A549 (cell line): ENCODE results near the gene PLA2G4A. TPM values are rescaled to one million over a fixed set of nuclear protein-coding genes. Genes with fewer than 3 reads are reported as not detected.

Experiments used
- ATAC-seq, 2 experiments: fragments of 200-7000 bp in 1 of 2; fragments of >200 bp in 1 of 2; cut with Nextera tagmentation in 1 of 2; cut with Tn5 transposase in 1 of 2; 3 replicates each; pipeline versions ENCODE4 v1.8.0 to v1.9.1; 2018 to 2020; ENCODE audit warnings: mild to moderate bottlenecking in 1 of 2, moderate library complexity in 1 of 2
- CTCF ChIA-PET: fragments of 300-600 bp; sonication (Branson Sonifier 250); formaldehyde crosslinking; extraction: SDS; loops from one replicate; lab custom pipeline; 2021; ENCODE audit warnings: antibody characterized with exemption, inconsistent platforms; lab: Yijun Ruan, JAX
- POLR2A ChIA-PET: fragments of 350-600 bp; formaldehyde crosslinking; extraction: SDS; loops from one replicate; lab custom pipeline; 2021; ENCODE audit warnings: antibody characterized with exemption, inconsistent platforms; lab: Yijun Ruan, JAX
- DNase-seq, 2 experiments: peaks; one replicate each; pipeline versions ENCODE4 v3.0.0 to v3.0.0-alpha.2; 2011 to 2016; ENCODE audit warnings: low read depth in 1 of 2, low spot score in 1 of 2
- FAIRE-seq: peaks from 2 replicates; lab custom pipeline; 2011; peaks lifted over from hg19 to GRCh38; lab: Jason Lieb, UNC
- H3K27ac ChIP-seq, 2 experiments: fragments of >200 bp; sonication (Bioruptor Twin); formaldehyde crosslinking; 3 replicates each; pipeline ENCODE4 v1.5.1; 2016 to 2017
- H3K4me1 ChIP-seq: fragments of >200 bp; sonication (Bioruptor Twin); formaldehyde crosslinking; 3 replicates; pipeline ENCODE4 v1.6.1; 2016
- H3K4me2 ChIP-seq: fragments of >200 bp; sonication (Bioruptor Twin); formaldehyde crosslinking; 3 replicates; pipeline ENCODE4 v1.6.1; 2016
- H3K4me3 ChIP-seq: fragments of >200 bp; sonication (Bioruptor Twin); formaldehyde crosslinking; 3 replicates; pipeline ENCODE4 v1.5.1; 2016
- H3K9me3 ChIP-seq: fragments of >200 bp; sonication (Bioruptor Twin); formaldehyde crosslinking; 3 replicates; pipeline ENCODE4 v1.6.1; 2016
- BHLHE40 ChIP-seq: IDR thresholded peaks from 2 replicates; pipeline ENCODE4 v1.6.1; 2012; ENCODE audit warnings: low read depth, low read length, inconsistent platforms
- CHD2 ChIP-seq: fragments of 150-350 bp; IDR thresholded peaks from 2 replicates; pipeline ENCODE4 v1.6.1; 2014; ENCODE audit warnings: low read length; ENCODE audit not compliant: partially characterized antibody
- CHD4 ChIP-seq: fragments of 200-600 bp; sonication (generic); IDR thresholded peaks from 2 replicates; pipeline ENCODE4 v1.6.1; 2016; ENCODE audit warnings: antibody characterized with exemption, mild to moderate bottlenecking, borderline replicate concordance
- EHF ChIP-seq: fragments of 250-450 bp; sonication (Bioruptor Pico); IDR thresholded peaks from 2 replicates; pipeline ENCODE4 v1.5.0; 2020; ENCODE audit warnings: mild to moderate bottlenecking
- EHMT2 ChIP-seq: fragments of 200-600 bp; sonication (generic); IDR thresholded peaks from 2 replicates; pipeline ENCODE4 v1.6.1; 2016; ENCODE audit warnings: antibody characterized with exemption, low read depth, mild to moderate bottlenecking, moderate library complexity
- EP300 ChIP-seq, 2 experiments: fragments of >200 bp; sonication (Bioruptor Twin); formaldehyde crosslinking; IDR thresholded peaks; 2 replicates in 1 of 2; 3 replicates in 1 of 2; pipeline ENCODE4 v1.6.1; 2016 to 2017
- ESRRA ChIP-seq: fragments of 150-350 bp; IDR thresholded peaks from 2 replicates; pipeline ENCODE4 v1.6.1; 2014; ENCODE audit warnings: mild to moderate bottlenecking, low read length, borderline replicate concordance
- FOSB ChIP-seq: fragments of 250-450 bp; sonication (Bioruptor Pico); IDR thresholded peaks from 2 replicates; pipeline ENCODE4 v1.5.0; 2020; ENCODE audit warnings: mild to moderate bottlenecking, moderate library complexity
- FOSL2 ChIP-seq, 2 experiments: fragments of 450-650 bp in 1 of 2; fragments of >200 bp in 1 of 2; sonication (Bioruptor Twin) in 1 of 2; formaldehyde crosslinking; IDR thresholded peaks; 2 replicates each; pipeline versions ENCODE4 v1.5.0 to v1.6.1; 2016 to 2020; ENCODE audit warnings: mild to moderate bottlenecking in 1 of 2, moderate library complexity in 1 of 2
- FOXS1 ChIP-seq: fragments of 250-450 bp; sonication (Bioruptor Pico); IDR thresholded peaks from 2 replicates; pipeline ENCODE4 v1.5.0; 2020; ENCODE audit warnings: mild to moderate bottlenecking, moderate library complexity
- HEYL ChIP-seq: fragments of 250-450 bp; sonication (Bioruptor Pico); IDR thresholded peaks from 2 replicates; pipeline ENCODE4 v1.8.0; 2021; ENCODE audit warnings: mild to moderate bottlenecking, moderate library complexity
- JUN ChIP-seq, 2 experiments: fragments of >200 bp; sonication (Bioruptor Twin); formaldehyde crosslinking; IDR thresholded peaks; 2 replicates in 1 of 2; 3 replicates in 1 of 2; pipeline ENCODE4 v1.6.1; 2016 to 2017
- JUNB ChIP-seq: fragments of >200 bp; sonication (Bioruptor Twin); formaldehyde crosslinking; IDR thresholded peaks from 2 replicates; pipeline ENCODE4 v1.6.1; 2016
- MAFK ChIP-seq: fragments of 450-650 bp; IDR thresholded peaks from 2 replicates; pipeline ENCODE4 v1.6.1; 2014; ENCODE audit not compliant: partially characterized antibody
- MYC ChIP-seq: IDR thresholded peaks from 2 replicates; pipeline ENCODE4 v1.6.1; 2012; ENCODE audit warnings: mild to moderate bottlenecking, inconsistent platforms, low read length, improper control_type of control experiment, borderline replicate concordance
- NFE2L2 ChIP-seq: fragments of 150-350 bp; conservative IDR thresholded peaks from 2 replicates; pipeline ENCODE4 v1.6.1; 2014; ENCODE audit warnings: low read length
- NPAS2 ChIP-seq: fragments of 250-450 bp; sonication (Bioruptor Pico); IDR thresholded peaks from 2 replicates; pipeline ENCODE4 v1.8.0; 2022; ENCODE audit warnings: mild to moderate bottlenecking, moderate library complexity, borderline replicate concordance
- POLR2A ChIP-seq: IDR thresholded peaks from 2 replicates; pipeline ENCODE4 v1.6.1; 2012; ENCODE audit warnings: mild to moderate bottlenecking, low read length
- POLR2AphosphoS2 ChIP-seq: conservative IDR thresholded peaks from 2 replicates; pipeline ENCODE4 v1.6.1; 2012; ENCODE audit warnings: low read length, improper control_type of control experiment, inconsistent platforms
- RNF2 ChIP-seq: fragments of 200-600 bp; sonication (generic); IDR thresholded peaks from 2 replicates; pipeline ENCODE4 v1.6.1; 2016; ENCODE audit warnings: low read depth, mild to moderate bottlenecking, antibody characterized with exemption, moderate library complexity, borderline replicate concordance
- SMC3 ChIP-seq: fragments of >200 bp; sonication (Bioruptor Twin); formaldehyde crosslinking; IDR thresholded peaks from 3 replicates; pipeline ENCODE4 v1.6.1; 2018; ENCODE audit warnings: inconsistent platforms
- SREBF2 ChIP-seq: fragments of 450-650 bp; IDR thresholded peaks from 2 replicates; pipeline ENCODE4 v1.6.1; 2014; ENCODE audit warnings: mild to moderate bottlenecking, moderate library complexity
- TP53 ChIP-seq: fragments of 250-450 bp; sonication (Bioruptor Pico); IDR thresholded peaks from 2 replicates; pipeline ENCODE4 v1.5.0; 2021; ENCODE audit warnings: mild to moderate bottlenecking, moderate library complexity
- ZC3H11A ChIP-seq: fragments of 450-650 bp; IDR thresholded peaks from 2 replicates; pipeline ENCODE4 v1.6.1; 2014; ENCODE audit warnings: antibody characterized with exemption, mild to moderate bottlenecking
- ZFP36 ChIP-seq: fragments of 450-650 bp; IDR thresholded peaks from 2 replicates; pipeline ENCODE4 v1.6.1; 2014; ENCODE audit warnings: borderline replicate concordance; ENCODE audit not compliant: partially characterized antibody
- ZSCAN20 ChIP-seq: fragments of 250-450 bp; sonication (Bioruptor Pico); IDR thresholded peaks from 2 replicates; pipeline ENCODE4 v1.8.0; 2022; ENCODE audit warnings: mild to moderate bottlenecking, moderate library complexity
- WGBS: methylation state at CpG from one replicate; pipeline ENCODE4 v1.1.6; 2017; ENCODE audit errors: missing lambda C conversion rate; 5-methylcytosine and 5-hydroxymethylcytosine counted together
- polyA plus RNA-seq, 4 experiments: library from polyadenylated mRNA; depleted of rRNA in 3 of 4; stranded (reverse); fragments of >200 nt; fragmentation: RNase III in 1 of 4; extraction: RNeasy Plus Mini Kit Qiagen cat#74134 plus additional on column Dnase treatment in 1 of 4; gene quantifications; 2 replicates in 3 of 4; 3 replicates in 1 of 4; pipeline ENCODE4 v1.2.3, GENCODE V29; 2011 to 2017
- TF ChIP-seq, protein P1 (sequence below): fragments of >200 bp; sonication (Bioruptor Twin); formaldehyde crosslinking; IDR thresholded peaks from 2 replicates; pipeline ENCODE4 v1.6.1; 2016
- TF ChIP-seq, protein P2 (sequence below): IDR thresholded peaks from 2 replicates; pipeline ENCODE4 v1.6.1; 2012
- TF ChIP-seq, protein P3 (sequence below): fragments of >200 bp; sonication (Bioruptor Twin); formaldehyde crosslinking; IDR thresholded peaks from 3 replicates; pipeline ENCODE4 v1.5.1; 2016
- TF ChIP-seq, protein P4 (sequence below): fragments of 450-650 bp; IDR thresholded peaks from 2 replicates; pipeline ENCODE4 v1.6.1; 2014; ENCODE audit warnings: antibody characterized with exemption
- TF ChIP-seq, protein P5 (sequence below): fragments of 250-450 bp; sonication (Bioruptor Pico); IDR thresholded peaks from 2 replicates; pipeline ENCODE4 v1.5.0; 2020; ENCODE audit warnings: low read depth, mild to moderate bottlenecking, moderate library complexity

The PLA2G4A gene
- polyA plus RNA-seq, 2 of the 4 experiments (the other 2 are of a cell fraction) = 26.3 to 80.4 TPM

DNA sequence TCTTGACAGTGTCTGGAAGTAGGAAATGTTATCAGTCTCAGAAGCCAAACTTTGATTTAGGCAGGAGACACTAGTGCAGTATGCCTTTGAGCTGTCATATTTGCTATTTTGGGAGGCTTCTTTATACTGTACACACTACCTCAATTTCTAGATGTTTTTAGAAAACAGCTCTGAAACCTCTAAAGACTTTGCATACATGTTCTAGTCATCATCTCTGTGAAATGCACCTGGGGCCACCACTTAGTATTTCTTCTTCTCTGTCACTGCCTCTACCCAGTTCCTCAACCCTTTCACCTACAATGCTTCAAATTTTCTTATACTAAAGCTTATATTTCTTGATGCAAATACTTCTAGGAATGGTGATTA, 29.1 kb upstream of the PLA2G4A start:
- DNase-seq = no peak
- CTCF ChIA-PET = interaction anchor here (0.5 to 1.2 kb wide), 2 partner anchors 61 to 231 kb away, joined by 3 read pairs; no protein-coding TSS in a partner anchor
- Histone ChIP-seq H3K4me1 (peaks cover 10% of the 10 kb centered on the region; the same call in 1 of the 3 replicates), H3K4me3 (no peak overlapping the region), H3K9me3 (no peaks in the 10 kb centered on the region; the same call in 2 of the 3 replicates)
- no peak for FAIRE-seq
- TF ChIP-seq, protein P1, sequence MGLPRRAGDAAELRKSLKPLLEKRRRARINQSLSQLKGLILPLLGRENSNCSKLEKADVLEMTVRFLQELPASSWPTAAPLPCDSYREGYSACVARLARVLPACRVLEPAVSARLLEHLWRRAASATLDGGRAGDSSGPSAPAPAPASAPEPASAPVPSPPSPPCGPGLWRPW = no peak
- TF ChIP-seq, protein P2, sequence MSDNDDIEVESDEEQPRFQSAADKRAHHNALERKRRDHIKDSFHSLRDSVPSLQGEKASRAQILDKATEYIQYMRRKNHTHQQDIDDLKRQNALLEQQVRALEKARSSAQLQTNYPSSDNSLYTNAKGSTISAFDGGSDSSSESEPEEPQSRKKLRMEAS = no peak
- TF ChIP-seq EP300 (IDR thresholded peaks at IDR 0.05) = no peak
- no peak for TF ChIP-seq NPAS2 (CRISPR knock-in tag)
- TF ChIP-seq, protein P3, sequence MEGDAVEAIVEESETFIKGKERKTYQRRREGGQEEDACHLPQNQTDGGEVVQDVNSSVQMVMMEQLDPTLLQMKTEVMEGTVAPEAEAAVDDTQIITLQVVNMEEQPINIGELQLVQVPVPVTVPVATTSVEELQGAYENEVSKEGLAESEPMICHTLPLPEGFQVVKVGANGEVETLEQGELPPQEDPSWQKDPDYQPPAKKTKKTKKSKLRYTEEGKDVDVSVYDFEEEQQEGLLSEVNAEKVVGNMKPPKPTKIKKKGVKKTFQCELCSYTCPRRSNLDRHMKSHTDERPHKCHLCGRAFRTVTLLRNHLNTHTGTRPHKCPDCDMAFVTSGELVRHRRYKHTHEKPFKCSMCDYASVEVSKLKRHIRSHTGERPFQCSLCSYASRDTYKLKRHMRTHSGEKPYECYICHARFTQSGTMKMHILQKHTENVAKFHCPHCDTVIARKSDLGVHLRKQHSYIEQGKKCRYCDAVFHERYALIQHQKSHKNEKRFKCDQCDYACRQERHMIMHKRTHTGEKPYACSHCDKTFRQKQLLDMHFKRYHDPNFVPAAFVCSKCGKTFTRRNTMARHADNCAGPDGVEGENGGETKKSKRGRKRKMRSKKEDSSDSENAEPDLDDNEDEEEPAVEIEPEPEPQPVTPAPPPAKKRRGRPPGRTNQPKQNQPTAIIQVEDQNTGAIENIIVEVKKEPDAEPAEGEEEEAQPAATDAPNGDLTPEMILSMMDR = no peak
- TF ChIP-seq EHMT2 = no peak
- no peak for TF ChIP-seq JUNB
- TF ChIP-seq CHD2 = no peak
- TF ChIP-seq ZC3H11A = no peak
- TF ChIP-seq FOSB (CRISPR knock-in tag) = no peak
- no peak for TF ChIP-seq EHF (CRISPR knock-in tag)
- TF ChIP-seq POLR2AphosphoS2 = no peak
- TF ChIP-seq, protein P4, sequence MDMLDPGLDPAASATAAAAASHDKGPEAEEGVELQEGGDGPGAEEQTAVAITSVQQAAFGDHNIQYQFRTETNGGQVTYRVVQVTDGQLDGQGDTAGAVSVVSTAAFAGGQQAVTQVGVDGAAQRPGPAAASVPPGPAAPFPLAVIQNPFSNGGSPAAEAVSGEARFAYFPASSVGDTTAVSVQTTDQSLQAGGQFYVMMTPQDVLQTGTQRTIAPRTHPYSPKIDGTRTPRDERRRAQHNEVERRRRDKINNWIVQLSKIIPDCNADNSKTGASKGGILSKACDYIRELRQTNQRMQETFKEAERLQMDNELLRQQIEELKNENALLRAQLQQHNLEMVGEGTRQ = no peak
- TF ChIP-seq, all 56 proteins: peak for 0
- 0 out of 3 replicates have a peak overlapping the region, but pooled peaks have one; percentile 0 for H3K4me2 ChIP-seq
- POLR2A ChIA-PET = no interaction called here
- no peak for ATAC-seq
- peak overlapping the region in 1 of 2 experiments; percentile 21; a peak in 1 of 6 replicates for H3K27ac ChIP-seq

DNA sequence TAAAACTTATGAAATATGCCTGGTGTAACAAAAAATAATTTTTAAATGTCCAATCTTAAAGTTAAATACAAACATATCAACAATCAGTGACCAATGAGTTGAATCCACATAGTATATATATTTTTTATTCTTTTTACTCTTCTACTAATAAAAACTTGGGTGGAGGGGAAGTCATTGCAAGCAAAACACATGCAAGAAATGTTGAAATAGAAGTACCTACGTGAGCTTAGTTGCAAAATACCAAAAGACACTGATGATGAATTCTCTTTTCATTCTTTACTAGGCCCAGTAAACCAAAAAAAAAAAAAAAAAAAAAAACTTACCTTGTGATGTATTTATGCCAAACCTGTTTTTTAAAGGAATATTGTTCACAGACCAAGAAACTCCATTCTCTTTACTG, 26.4 kb upstream of the PLA2G4A start:
- H3K4me2 ChIP-seq = no peak overlapping the region
- no peak overlapping the region for H3K27ac ChIP-seq
- POLR2A ChIA-PET = interaction anchor here (0.6 to 0.7 kb wide), 2 partner anchors 65 to 111 kb away, joined by 6 to 17 read pairs; no protein-coding TSS in a partner anchor
- CTCF ChIA-PET = no interaction called here
- no peak for FAIRE-seq
- 57% methylated on average over 1 of the region's 1 CpG for WGBS
- DNase-seq = no peak
- no peaks in the 10 kb centered on the region for H3K9me3 ChIP-seq
- ATAC-seq = no peak
- peaks cover 21% of the 10 kb centered on the region for H3K4me1 ChIP-seq
- H3K4me3 ChIP-seq = no peak overlapping the region
- TF ChIP-seq NFE2L2 = no peak
- no peak for TF ChIP-seq NPAS2 (CRISPR knock-in tag)
- TF ChIP-seq TP53 (CRISPR knock-in tag) = no peak
- TF ChIP-seq SMC3 = no peak
- TF ChIP-seq, protein P5, sequence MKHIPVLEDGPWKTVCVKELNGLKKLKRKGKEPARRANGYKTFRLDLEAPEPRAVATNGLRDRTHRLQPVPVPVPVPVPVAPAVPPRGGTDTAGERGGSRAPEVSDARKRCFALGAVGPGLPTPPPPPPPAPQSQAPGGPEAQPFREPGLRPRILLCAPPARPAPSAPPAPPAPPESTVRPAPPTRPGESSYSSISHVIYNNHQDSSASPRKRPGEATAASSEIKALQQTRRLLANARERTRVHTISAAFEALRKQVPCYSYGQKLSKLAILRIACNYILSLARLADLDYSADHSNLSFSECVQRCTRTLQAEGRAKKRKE (CRISPR knock-in tag) = no peak
- no peak for TF ChIP-seq POLR2A
- TF ChIP-seq ZFP36 = no peak
- no peak for TF ChIP-seq MAFK
- TF ChIP-seq MYC = no peak
- TF ChIP-seq, all 56 proteins: peak for 0

DNA sequence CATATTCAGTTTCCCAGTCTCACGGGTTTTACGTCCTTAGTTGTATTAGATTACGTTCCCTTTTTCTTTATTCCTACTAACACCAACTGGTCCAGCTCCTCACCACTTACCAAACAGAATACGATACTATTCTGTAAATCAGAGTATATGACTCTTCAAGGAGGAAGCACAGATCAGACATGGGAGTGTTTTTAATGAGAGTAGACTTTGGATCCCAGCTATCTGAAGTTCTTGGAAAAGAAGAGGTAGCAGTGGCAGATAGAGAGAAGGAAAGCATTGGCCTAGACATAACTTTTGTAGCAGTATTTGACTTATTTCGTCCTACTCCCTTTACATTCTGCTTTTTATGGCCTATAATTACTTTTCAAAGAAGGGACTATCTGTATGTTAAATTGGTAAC, 24.1 kb upstream of the PLA2G4A start:
- Histone ChIP-seq H3K4me3 (no peak overlapping the region), H3K4me1 (peaks cover 14% of the 10 kb centered on the region), H3K27ac (no peak overlapping the region), H3K4me2 (no peak overlapping the region), H3K9me3 (no peaks in the 10 kb centered on the region)
- no peak for ATAC-seq
- FAIRE-seq = no peak
- POLR2A ChIA-PET = no interaction called here
- CTCF ChIA-PET = interaction anchor here (1.1 to 2.4 kb wide), 3 partner anchors 124 to 322 kb away, joined by 3 to 11 read pairs (median 4); no protein-coding TSS in a partner anchor
- WGBS = 82% methylated on average over 5 of the region's 5 CpGs
- DNase-seq = no peak
- no peak for TF ChIP-seq BHLHE40
- TF ChIP-seq, protein P1 = no peak
- TF ChIP-seq HEYL = no peak
- TF ChIP-seq FOSL2 (IDR thresholded peaks at IDR 0.05) = no peak
- TF ChIP-seq FOSL2 (CRISPR knock-in tag; IDR thresholded peaks at IDR 0.05) = no peak
- no peak for TF ChIP-seq JUN (IDR thresholded peaks at IDR 0.05)
- TF ChIP-seq RNF2 = no peak
- TF ChIP-seq NFE2L2 = no peak
- no peak for TF ChIP-seq ESRRA
- TF ChIP-seq CHD4 = no peak
- TF ChIP-seq SREBF2 = no peak
- TF ChIP-seq FOXS1 (CRISPR knock-in tag) = no peak
- TF ChIP-seq SMC3 = no peak
- no peak for TF ChIP-seq ZFP36
- TF ChIP-seq ZSCAN20 = no peak
- no peak for TF ChIP-seq NPAS2 (CRISPR knock-in tag)
